ENCODE results near the gene CAMK2G. TPM values are rescaled to one million over a fixed set of nuclear protein-coding genes. Genes with fewer than 3 reads are reported as not detected.

CAMK2G gene
- total RNA-seq, 4 donors from 2014 or later, result 48.6 to 67.5 (median 51.7) TPM

DNA sequence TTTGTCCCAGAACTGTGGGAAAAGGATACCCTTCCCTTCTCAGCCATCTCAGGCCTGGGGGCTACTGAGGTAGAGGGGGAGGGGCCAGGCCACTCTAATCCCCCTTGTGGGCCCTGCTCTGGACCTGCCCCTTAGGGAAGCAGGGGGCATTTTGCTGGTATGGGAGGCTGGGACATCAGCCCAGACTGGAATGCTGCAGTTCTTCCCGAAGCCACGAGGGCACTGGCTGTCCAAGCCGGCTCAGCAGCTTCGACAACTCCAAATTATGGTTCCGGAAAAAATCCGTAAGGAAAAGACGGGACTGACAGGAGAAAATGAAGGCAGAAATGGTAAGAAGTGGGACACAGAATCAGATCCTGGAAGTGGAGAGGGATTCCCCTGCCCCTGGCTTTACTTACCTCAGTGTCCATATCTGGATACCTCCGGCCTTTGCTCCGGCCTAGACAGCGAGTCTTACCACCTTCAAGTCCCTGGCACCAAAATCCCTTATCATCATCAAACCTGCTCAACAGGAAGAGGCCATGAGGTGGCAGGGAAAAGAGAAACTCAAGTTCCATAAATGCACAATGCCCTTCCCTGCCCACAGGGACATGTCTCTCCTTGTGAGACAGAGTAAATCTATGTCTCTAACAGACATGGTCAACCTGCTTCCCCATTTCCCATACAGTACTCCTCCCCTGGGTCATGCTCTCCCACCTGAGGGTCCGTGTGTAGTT lies 71.9 kb downstream of the CAMK2G start:
- TF ChIP-seq, protein P1, sequence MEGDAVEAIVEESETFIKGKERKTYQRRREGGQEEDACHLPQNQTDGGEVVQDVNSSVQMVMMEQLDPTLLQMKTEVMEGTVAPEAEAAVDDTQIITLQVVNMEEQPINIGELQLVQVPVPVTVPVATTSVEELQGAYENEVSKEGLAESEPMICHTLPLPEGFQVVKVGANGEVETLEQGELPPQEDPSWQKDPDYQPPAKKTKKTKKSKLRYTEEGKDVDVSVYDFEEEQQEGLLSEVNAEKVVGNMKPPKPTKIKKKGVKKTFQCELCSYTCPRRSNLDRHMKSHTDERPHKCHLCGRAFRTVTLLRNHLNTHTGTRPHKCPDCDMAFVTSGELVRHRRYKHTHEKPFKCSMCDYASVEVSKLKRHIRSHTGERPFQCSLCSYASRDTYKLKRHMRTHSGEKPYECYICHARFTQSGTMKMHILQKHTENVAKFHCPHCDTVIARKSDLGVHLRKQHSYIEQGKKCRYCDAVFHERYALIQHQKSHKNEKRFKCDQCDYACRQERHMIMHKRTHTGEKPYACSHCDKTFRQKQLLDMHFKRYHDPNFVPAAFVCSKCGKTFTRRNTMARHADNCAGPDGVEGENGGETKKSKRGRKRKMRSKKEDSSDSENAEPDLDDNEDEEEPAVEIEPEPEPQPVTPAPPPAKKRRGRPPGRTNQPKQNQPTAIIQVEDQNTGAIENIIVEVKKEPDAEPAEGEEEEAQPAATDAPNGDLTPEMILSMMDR (IDR thresholded peaks at IDR 0.05 in 4 of 5, conservative IDR thresholded peaks at IDR 0.05 in 1 of 5), result peak in 1 of 5 experiments; percentile 13
- no peak for TF ChIP-seq POLR2A (IDR thresholded peaks at IDR 0.05)
- intact Hi-C loops (cut with DNase I; ENCODE audit: low total_unique reads) (no loop called here), in situ Hi-C loops (cut with MboI; ENCODE audit: low sequenced_read_pairs in 4 of 4) (no loop called here)
- H3K9me3 ChIP-seq, result no peaks in the 10 kb centered on the region
- ATAC-seq, result no peak
- H3K27me3 ChIP-seq, result no peaks in the 10 kb centered on the region
- peaks cover 0 to 96% of the 10 kb centered on the region in 2 donors for H3K36me3 ChIP-seq
- DNase-seq, result no peak
- H3K27ac ChIP-seq, result no peak overlapping the region
- H3K4me1 ChIP-seq, result peaks cover 0 to 4% of the 10 kb centered on the region in 2 donors
- H3K4me3 ChIP-seq, result no peak overlapping the region

GRCh38 chr10:73801253-73801590 lies 73.1 kb downstream of the CAMK2G start:
- no peak overlapping the region for H3K4me3 ChIP-seq
- TF ChIP-seq, protein P1 (IDR thresholded peaks at IDR 0.05 in 4 of 5, conservative IDR thresholded peaks at IDR 0.05 in 1 of 5), result no peak
- no peak for TF ChIP-seq POLR2A (IDR thresholded peaks at IDR 0.05)
- no peak overlapping the region for H3K27ac ChIP-seq
- no peak for ATAC-seq
- no peaks in the 10 kb centered on the region for H3K4me1 ChIP-seq
- intact Hi-C loops (cut with DNase I; ENCODE audit: low total_unique reads) (no loop called here), in situ Hi-C loops (cut with MboI; ENCODE audit: low sequenced_read_pairs in 4 of 4) (no loop called here)
- DNase-seq, result no peak
- H3K27me3 ChIP-seq, result no peaks in the 10 kb centered on the region
- H3K36me3 ChIP-seq, result peaks cover 0 to 96% of the 10 kb centered on the region in 2 donors
- no peaks in the 10 kb centered on the region for H3K9me3 ChIP-seq

- DNase-seq, result no peak
- H3K4me1 ChIP-seq, result no peaks in the 10 kb centered on the region
- TF ChIP-seq, protein P1 (IDR thresholded peaks at IDR 0.05 in 4 of 5, conservative IDR thresholded peaks at IDR 0.05 in 1 of 5), result no peak
- TF ChIP-seq POLR2A (IDR thresholded peaks at IDR 0.05), result no peak
- peaks cover 0 to 96% of the 10 kb centered on the region in 2 donors for H3K36me3 ChIP-seq
- no peaks in the 10 kb centered on the region for H3K27me3 ChIP-seq
- no peak overlapping the region for H3K27ac ChIP-seq
- ATAC-seq, result no peak
- no peaks in the 10 kb centered on the region for H3K9me3 ChIP-seq
- in situ Hi-C loops (cut with MboI; ENCODE audit: low sequenced_read_pairs in 4 of 4), result no loop called here
- H3K4me3 ChIP-seq, result no peak overlapping the region
- intact Hi-C loops (cut with DNase I; ENCODE audit: low total_unique reads), result no loop called here
These were observed 73.6 kb downstream of the CAMK2G start for GRCh38 chr10:73800560-73801252.

DNA sequence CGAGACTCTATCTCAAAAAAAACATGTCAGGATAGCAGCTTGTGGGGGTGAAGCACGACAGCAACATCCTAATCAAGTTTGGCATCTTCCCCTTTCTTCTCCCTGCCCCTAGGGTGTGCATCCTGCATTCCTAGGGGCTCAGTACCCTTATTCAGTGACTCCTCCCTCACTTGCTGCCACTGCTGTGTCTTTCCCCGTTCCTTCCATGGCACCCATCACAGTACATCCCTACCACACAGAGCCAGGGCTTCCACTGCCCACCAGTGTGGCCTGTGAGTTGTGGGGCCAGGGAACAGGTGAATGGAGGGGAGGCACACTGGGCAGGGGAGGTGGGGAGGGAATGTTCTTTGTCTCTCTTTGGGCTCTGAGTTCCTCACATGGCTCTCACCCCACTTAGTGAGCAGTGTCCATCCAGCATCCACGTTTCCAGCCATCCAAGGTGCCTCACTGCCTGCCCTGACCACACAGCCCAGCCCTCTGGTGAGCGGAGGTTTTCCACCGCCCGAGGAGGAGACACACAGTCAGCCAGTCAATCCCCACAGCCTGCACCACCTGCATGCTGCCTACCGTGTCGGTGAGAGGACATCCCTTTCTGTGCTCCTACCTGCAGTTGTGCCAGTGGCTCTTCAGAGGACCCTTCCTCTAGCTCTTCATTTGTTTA lies 74.3 kb downstream of the CAMK2G start:
- in situ Hi-C loops (cut with MboI; ENCODE audit: low sequenced_read_pairs in 4 of 4) (no loop called here), intact Hi-C loops (cut with DNase I; ENCODE audit: low total_unique reads) (no loop called here)
- Histone ChIP-seq H3K27ac (no peak overlapping the region), H3K4me1 (no peaks in the 10 kb centered on the region), H3K4me3 (no peak overlapping the region), H3K9me3 (no peaks in the 10 kb centered on the region), H3K36me3 (peaks cover 0 to 96% of the 10 kb centered on the region in 2 donors), H3K27me3 (no peaks in the 10 kb centered on the region)
- TF ChIP-seq, protein P1 (IDR thresholded peaks at IDR 0.05 in 4 of 5, conservative IDR thresholded peaks at IDR 0.05 in 1 of 5), result no peak
- TF ChIP-seq POLR2A (IDR thresholded peaks at IDR 0.05), result no peak
- DNase-seq, result no peak
- no peak for ATAC-seq
